HG03565 (cell line): ENCODE measurements around the gene FPR3.
"Not testable (repeated sequence)": the region's sequence is repeated elsewhere in the genome, so short reads cannot be mapped to it uniquely, and the experiment has no call there.

Experiments used
- ATAC-seq: cut with Tn5 transposase; IDR thresholded peaks from one replicate; pipeline ENCODE4 v1.9.1; 2021; ENCODE audit warnings: mild to moderate bottlenecking, moderate library complexity; ENCODE audit not compliant: unreplicated experiment

FPR3 gene

GRCh38 chr19:51806571-51806970, 11.6 kb downstream of the FPR3 start:
- not testable (repeated sequence) for ATAC-seq

DNA sequence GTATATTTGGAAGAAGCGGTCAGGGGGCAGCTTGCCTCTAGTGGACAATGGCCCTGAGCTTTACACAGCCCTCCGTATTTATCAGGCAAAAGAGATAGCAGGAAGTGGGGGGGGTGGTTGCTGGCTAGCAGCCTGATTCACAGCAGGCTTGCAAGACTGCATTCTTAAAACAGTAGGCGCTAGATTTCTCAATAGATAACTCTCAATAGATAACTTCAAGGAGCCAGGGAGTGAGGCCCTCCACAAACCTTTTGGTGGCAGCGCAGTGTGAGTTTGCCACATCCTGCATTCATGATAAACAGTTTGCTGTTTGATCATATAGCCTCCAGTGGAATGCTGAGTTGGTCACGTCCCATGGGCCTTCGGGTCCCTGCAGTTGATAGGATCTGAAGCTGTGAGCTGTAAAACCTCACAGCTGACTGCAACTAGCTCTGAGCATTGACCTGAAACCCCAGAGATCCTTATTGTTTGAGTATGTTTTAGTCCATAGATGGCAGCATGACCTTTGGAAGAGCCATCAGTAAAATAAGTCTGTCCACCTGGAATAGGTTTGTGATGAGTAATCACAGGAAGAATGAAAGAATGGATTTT, 12.2 kb downstream of the FPR3 start:
- no peak for ATAC-seq

- no peak for ATAC-seq
Measured at GRCh38 chr19:51807925-51808324, 13.0 kb downstream of the FPR3 start.

GRCh38 chr19:51808333-51808986, 13.5 kb downstream of the FPR3 start:
- no peak for ATAC-seq

GRCh38 chr19:51809787-51810186, 14.8 kb downstream of the FPR3 start:
- no peak for ATAC-seq

DNA sequence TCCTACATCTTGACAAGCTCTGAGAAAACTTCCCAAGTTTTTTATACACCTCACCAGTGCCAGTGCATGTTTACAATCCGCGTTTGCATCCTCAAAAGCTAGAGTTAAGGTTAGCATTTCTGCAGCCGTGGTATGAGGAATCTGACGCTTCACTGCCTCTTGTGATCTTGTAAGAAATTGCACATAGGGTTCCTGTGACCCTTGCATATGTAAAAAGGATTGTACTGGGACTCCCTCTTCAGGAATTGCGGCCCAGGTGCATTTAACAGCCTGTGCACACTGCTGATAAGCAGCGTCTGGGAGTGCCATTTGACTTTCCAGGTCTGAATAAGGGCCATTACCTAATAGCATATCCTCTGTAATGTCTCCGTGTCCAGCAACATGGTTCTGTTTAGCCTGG, 15.3 kb downstream of the FPR3 start:
- no peak for ATAC-seq

GRCh38 chr19:51811344-51811743, 16.4 kb downstream of the FPR3 start:
- ATAC-seq = no peak

GRCh38 chr19:51815043-51815442, 20.1 kb downstream of the FPR3 start:
- ATAC-seq = no peak

- ATAC-seq = no peak
Measured at GRCh38 chr19:51816711-51817110, 21.8 kb downstream of the FPR3 start.

DNA sequence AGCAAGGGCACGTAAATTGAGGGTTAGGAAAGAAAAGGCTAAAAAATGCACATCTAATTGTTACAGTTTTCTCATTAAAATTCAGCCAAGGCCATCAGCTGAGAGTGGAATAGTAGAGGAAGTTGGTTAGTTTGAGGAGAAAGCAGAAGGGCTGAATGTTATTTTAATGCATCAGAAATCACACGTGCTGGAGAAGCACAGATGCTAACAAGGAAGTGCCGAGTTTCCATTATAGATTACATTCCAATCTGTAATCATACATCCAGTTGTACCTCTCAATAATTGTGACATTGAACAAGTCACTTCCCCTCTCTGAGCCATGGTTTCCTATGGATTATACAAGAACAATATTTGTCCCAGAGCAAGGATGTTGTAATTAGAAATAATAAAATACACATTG, 25.1 kb downstream of the FPR3 start:
- ATAC-seq = no peak

GRCh38 chr19:51820831-51821446, 26.0 kb downstream of the FPR3 start:
- no peak for ATAC-seq

GRCh38 chr19:51821456-51821855, 26.5 kb downstream of the FPR3 start:
- no peak for ATAC-seq

DNA sequence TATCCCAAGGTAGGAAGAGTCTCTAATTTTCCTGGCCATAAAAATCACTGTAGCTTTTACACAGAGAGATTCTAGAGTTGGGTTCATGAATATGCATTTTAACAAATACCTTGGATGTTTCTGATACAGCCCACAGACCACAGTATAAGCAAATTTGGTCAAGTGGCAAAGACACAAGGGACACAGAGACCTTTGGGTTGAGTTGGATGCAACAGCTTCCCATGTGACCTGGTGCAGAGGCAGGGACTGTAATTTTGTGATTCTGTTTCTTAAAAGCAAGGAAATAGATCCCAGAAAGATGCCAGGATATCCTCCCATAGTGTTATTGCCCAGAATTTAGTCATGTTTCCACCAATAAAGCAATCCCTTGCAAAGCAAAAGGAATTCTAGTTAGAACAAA, 27.0 kb downstream of the FPR3 start:
- ATAC-seq = no peak

DNA sequence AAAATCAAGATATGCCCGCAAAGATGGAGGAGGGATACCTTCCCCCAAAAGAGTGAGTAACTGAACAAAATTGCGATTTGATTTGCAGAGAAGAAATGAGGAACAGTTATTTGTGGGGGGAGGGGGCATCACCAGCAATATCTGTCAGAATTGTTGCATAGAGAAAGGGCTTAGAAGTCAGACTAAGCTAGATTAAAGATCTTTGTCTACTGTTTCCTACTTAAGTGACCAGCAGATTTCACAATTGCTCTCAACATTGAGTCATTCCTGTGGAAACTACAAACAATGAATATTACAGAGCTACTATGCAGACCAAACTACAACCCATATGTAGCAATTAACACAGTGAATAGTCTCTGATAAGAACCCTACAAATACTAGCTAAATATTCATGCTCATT, 27.4 kb downstream of the FPR3 start:
- no peak for ATAC-seq

DNA sequence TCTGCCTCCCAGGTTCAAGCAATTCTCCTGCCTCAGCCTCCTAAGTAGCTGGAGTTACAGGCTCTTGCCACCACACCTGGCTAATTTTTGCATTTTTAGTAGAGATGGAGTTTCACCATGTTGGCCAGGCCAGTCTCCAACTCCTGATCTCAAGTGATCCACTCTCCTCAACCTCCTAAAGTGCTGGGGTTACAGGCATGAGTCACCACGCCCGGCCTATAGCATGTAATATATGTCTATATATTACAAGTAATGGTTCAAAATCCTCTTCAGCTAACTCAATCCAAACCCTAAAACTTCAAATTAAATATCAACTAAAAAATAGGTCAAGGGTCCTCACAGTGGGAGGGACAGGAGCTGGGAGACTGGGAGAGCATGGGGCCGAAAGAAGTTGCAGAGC, 28.0 kb downstream of the FPR3 start:
- ATAC-seq = no peak

DNA sequence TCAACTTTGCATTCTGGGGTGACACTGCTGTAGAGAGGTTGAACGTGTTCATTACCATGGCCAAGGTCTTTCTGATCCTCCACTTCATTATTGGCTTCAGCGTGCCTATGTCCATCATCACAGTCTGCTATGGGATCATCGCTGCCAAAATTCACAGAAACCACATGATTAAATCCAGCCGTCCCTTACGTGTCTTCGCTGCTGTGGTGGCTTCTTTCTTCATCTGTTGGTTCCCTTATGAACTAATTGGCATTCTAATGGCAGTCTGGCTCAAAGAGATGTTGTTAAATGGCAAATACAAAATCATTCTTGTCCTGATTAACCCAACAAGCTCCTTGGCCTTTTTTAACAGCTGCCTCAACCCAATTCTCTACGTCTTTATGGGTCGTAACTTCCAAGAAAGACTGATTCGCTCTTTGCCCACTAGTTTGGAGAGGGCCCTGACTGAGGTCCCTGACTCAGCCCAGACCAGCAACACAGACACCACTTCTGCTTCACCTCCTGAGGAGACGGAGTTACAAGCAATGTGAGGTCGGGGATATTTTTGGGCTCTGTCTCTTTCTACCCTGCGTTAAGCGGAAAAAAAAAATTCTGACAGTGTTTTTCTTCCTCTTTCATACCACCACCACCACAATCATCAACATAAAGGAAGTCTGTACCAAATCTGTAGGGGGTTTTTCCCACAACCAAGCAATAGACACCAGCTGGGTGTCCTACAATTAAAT, 29.5 kb downstream of the FPR3 start:
- ATAC-seq = no peak

DNA sequence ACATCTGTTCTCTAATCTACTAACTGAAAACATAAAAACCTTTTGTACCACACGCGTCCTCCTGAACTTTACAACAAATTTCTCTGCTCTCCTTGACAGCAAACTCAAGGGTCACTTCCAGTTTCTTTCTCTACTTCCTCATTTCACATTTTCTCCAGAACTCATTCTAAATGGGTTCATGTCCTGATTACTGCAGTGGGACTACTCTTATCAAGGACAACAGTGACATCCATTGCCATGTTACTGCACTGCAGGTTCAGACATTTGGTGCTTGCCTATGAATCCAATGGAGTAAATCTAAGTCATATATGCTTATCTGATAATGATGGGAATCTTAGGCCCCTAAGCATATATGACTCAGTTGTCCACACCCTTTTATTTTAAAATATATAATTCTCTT, 35.3 kb downstream of the FPR3 start:
- no peak for ATAC-seq

DNA sequence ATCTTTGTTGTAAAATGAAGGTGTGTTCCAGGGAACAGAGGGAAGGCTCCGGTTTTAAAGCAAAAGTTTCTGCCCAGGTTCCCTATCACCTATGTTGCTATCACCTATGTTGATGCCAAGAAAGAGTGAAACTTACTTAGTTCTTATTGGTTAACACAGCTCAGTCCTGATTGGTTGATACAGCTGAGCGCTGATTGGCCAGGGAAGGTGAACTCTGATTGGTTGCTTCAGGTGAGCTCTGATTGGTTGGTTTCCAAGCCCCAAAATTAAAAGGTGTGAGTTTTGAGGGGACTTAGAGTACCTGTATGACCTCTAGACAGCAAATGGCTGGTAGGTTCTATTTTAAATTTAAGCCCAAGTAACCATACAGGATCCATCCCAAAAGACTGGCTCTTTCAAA, 42.2 kb downstream of the FPR3 start:
- no peak for ATAC-seq

DNA sequence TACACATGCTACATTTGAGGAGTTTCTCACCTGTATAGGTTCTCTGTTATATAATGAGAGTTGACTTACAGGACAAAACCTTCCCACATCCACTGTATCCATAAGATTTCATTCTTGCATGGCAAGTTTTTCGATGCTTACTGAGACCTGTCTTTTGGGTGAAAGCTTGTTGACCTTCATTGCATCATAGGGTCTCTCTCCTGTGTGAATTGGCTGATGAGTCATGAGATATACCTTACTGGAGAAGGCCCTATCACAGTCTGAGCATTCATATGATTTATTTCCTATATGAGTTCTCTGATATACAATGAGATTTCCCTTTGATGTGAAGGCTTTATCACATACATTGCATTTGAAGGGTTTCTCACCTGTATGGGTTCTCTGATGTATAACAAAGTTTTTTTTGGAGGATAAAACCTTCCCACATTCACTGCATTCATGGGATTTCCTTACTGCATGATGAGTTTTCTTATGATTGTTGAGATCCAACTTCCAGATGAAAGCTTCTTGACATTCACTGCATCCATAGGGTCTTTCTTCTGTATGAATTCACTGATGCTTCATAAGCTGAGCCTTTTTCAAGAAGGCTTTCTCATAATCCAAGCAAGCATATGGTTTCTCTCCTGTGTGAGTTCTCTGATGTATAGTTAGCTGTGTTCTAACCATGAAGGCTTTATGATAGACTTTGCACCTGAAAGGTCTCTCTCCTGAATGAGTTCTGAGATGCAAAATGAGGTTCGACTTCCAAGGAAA, 67.1 kb downstream of the FPR3 start:
- ATAC-seq = no peak

- ATAC-seq = no peak
Measured at GRCh38 chr19:51873097-51873496, 78.1 kb downstream of the FPR3 start.
